CD4-positive, alpha-beta T cell treated with Interleukin-21 for 1 hour (primary cell): ENCODE measurements around the gene NBDY.
"Not testable (repeated sequence)": the region's sequence is repeated elsewhere in the genome, so short reads cannot be mapped to it uniquely, and the experiment has no call there.

Source experiments
- DNase-seq: peaks from one replicate; pipeline ENCODE4 v3.0.0-alpha.2; 2020

The NBDY gene

DNA sequence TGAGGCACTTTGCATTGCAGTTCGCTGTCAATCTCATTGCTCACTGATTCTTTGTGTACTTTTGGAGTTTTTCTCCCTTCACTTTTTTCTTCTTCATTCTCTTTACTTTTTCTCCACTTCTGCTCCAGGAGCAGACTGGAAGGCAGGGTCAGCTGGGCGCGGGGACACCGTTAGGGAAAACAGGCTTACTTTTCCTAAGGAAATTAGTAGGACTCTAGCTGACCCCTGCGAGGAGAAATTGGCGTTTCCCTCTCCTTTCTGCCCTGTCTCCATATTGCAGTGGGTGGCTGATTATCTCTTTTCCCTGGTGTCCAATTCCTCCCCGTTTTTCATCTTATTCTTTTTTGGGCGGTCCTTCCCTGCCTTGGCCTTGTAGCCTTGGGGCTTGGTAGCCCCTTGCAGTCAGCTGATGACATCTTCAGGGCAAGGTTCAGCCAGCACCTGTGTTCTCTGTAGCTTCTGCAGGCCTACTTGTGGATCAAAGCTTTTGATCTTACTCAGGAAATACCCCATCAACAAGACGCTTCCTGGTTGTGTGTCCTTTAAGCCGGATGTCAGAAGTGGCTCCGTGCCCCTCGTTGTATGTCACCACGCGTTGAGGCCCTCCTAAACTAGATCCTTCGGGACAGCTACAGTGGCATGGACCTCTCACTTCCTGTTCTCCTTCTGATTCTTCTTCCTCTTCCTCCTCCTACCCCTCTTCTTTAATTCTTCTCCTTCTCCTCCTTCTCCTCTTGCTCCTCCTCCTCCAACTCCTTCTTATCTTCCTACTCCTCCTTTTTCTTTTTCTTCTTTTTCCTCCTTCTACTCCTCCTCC, 36.1 kb downstream of the NBDY start:
- peak; percentile 45 for DNase-seq

DNA sequence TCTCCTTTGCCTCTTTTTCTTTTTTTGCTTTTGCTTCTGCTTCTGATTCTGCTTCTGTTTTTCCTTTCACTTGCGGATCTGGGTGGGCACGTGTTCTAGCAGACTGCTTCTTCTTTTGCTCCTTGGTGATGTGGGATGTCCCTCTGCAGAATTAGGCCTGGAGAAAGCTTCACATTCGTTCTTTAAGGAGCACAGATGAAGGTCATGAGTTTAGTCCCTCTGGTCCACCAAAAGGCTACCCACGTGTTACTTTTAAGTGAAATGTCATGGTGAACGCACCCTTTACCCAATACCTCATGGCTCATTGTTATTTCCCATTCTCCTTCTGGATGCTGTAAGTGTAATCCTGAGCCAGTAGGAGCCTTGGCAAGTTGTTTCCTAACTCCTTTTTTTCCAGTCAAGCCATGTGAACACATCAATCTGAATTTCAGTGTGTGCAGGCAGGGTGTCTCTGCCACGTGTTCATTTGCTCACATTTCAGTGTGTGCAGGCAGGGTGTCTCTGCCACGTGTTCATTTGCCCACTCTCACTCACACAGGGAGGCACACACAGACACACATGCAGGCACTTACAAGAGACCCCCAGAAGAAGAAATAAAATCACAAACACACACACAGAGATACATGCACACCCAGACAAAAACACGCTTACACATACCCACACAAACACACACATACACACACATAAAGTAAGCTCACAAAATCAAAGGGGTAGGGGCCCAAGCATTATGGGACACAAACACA, 36.9 kb downstream of the NBDY start:
- DNase-seq: no peak

DNA sequence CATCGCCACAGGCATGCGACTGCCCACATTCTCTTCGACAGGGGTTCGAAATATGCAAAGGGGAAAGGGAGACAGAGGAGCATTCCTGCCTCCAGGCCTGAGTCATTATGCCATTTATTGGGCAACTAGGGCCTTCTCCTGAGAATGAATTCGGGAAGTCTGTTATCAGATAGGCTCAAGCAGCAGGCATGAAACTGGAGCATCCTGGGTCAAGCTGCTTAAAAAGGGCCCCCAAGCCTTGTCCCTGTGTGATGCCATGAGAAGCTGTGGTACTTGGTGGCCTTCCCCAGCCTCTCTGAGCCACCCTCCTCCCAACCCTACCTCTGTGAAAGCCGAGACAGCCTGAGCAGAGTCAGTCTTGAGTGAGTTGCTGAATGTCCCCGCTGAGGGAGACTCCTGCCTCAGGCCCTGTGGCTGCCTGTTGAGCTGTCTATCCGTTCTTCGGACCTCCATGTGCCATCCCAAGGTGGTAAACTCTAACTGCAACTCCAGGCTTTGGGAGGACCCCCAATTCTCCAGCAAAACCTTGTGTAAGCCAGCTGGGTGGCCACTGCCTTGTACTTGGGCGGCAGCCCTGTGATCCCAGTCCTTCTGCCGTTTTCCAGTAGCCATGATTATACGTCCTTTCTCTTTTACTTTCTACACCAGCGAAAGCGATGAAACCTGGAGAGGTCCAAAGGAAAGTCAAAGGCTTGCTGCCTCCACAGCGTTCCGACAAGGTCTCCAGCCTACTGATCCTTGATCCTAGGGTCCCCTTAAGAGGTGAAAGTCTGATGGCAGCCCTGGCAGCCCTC, 37.7 kb downstream of the NBDY start:
- DNase-seq: no peak

DNA sequence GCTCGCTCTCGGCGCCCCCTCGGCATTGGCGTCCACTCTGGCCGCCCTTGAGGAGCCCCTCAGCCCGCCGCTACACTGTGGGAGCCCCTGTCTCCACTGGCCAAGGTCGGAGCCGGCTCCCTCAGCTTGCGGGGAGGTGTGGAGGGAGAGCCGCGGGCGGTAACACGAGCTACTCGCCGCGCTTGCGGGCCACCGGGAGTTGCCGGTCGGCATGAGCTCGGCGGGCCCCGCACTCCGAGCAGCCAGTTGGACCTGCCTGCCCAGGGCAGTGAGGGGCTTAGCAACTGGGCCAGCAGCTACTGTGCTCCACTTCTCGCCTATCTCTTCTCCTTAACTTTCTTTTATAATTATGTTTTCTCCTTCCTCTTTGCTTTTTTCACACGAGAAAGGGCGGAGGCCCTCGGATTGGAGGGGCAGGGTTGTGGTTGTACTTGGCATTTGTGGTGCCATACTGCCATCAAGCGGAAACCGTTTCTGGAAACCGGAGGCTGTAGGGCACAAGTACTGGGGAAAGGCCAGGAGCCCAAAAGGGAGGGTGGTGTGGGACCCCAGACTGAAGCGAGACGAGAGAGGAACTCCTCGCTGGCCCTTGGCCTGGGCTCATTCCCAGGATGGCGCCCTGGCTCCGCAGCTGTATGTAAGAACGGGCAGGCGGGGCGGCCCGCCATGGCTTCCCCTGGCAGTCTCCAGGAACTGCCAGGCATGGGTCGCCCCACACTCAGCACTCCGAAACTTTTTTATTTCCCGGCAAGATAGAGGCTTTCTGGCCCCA, 38.5 kb downstream of the NBDY start:
- DNase-seq: not testable (repeated sequence)

DNA sequence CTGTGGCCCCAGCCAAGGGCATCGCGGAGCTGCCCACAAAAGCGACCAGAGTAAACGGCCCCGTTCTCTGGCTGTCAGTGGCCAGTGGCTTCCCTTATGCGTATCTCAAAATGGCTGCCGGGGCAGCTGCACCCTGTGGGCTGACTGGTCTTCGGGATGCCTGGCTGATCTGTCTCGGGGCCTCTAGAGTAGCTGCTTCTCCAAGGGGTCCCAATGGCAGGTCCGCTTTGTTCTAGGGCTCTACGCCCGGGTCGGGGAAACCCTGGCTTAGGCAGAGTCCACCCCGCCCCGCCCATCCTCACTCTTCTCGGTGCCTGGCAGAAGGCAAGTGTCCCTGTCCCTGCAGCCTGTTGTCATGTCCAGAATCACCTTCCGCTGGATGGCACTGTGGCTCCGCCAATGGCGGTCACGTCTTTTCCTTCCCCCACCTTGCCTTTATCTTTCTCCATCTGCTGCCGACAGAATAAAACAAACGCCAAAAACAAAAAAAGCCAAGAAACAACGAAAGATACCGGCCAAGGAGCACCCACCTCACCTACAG, 39.1 kb downstream of the NBDY start:
- DNase-seq: not testable (repeated sequence)

DNA sequence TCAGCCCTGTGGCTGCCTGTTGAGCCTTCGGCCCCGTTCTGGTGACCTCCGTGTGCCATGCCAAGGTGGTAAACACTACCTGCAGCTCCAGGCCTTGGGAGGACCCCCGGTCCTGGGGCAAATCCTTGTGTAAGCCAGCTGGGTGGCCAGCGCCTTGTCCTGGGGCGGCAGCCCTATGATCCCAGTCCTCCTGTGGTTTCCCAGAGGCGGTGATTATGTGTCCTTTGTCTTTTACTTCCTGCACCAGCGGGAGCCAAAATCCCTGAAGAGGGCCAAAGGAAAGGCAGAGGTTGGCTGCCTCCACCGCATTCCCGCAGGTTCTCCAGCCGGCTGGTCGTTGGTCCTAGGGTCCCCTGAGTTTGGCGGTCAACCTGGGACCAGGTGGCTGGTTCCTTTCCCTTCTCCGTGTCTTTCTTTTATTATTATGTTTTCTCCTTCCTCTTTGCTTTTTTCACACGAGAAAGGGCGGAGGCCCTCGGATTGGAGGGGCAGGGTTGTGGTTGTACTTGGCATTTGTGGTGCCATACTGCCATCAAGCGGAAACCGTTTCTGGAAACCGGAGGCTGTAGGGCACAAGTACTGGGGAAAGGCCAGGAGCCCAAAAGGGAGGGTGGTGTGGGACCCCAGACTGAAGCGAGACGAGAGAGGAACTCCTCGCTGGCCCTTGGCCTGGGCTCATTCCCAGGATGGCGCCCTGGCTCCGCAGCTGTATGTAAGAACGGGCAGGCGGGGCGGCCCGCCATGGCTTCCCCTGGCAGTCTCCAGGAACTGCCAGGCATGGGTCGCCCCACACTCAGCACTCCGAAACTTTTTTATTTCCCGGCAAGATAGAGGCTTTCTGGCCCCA, 43.9 kb downstream of the NBDY start:
- DNase-seq: not testable (repeated sequence)

DNA sequence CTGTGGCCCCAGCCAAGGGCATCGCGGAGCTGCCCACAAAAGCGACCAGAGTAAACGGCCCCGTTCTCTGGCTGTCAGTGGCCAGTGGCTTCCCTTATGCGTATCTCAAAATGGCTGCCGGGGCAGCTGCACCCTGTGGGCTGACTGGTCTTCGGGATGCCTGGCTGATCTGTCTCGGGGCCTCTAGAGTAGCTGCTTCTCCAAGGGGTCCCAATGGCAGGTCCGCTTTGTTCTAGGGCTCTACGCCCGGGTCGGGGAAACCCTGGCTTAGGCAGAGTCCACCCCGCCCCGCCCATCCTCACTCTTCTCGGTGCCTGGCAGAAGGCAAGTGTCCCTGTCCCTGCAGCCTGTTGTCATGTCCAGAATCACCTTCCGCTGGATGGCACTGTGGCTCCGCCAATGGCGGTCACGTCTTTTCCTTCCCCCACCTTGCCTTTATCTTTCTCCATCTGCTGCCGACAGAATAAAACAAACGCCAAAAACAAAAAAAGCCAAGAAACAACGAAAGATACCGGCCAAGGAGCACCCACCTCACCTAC, 44.5 kb downstream of the NBDY start:
- DNase-seq: not testable (repeated sequence)

DNA sequence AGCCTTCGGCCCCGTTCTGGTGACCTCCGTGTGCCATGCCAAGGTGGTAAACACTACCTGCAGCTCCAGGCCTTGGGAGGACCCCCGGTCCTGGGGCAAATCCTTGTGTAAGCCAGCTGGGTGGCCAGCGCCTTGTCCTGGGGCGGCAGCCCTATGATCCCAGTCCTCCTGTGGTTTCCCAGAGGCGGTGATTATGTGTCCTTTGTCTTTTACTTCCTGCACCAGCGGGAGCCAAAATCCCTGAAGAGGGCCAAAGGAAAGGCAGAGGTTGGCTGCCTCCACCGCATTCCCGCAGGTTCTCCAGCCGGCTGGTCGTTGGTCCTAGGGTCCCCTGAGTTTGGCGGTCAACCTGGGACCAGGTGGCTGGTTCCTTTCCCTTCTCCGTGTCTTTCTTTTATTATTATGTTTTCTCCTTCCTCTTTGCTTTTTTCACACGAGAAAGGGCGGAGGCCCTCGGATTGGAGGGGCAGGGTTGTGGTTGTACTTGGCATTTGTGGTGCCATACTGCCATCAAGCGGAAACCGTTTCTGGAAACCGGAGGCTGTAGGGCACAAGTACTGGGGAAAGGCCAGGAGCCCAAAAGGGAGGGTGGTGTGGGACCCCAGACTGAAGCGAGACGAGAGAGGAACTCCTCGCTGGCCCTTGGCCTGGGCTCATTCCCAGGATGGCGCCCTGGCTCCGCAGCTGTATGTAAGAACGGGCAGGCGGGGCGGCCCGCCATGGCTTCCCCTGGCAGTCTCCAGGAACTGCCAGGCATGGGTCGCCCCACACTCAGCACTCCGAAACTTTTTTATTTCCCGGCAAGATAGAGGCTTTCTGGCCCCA, 49.3 kb downstream of the NBDY start:
- not testable (repeated sequence) for DNase-seq

DNA sequence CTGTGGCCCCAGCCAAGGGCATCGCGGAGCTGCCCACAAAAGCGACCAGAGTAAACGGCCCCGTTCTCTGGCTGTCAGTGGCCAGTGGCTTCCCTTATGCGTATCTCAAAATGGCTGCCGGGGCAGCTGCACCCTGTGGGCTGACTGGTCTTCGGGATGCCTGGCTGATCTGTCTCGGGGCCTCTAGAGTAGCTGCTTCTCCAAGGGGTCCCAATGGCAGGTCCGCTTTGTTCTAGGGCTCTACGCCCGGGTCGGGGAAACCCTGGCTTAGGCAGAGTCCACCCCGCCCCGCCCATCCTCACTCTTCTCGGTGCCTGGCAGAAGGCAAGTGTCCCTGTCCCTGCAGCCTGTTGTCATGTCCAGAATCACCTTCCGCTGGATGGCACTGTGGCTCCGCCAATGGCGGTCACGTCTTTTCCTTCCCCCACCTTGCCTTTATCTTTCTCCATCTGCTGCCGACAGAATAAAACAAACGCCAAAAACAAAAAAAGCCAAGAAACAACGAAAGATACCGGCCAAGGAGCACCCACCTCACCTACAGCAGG, 50.0 kb downstream of the NBDY start:
- not testable (repeated sequence) for DNase-seq

DNA sequence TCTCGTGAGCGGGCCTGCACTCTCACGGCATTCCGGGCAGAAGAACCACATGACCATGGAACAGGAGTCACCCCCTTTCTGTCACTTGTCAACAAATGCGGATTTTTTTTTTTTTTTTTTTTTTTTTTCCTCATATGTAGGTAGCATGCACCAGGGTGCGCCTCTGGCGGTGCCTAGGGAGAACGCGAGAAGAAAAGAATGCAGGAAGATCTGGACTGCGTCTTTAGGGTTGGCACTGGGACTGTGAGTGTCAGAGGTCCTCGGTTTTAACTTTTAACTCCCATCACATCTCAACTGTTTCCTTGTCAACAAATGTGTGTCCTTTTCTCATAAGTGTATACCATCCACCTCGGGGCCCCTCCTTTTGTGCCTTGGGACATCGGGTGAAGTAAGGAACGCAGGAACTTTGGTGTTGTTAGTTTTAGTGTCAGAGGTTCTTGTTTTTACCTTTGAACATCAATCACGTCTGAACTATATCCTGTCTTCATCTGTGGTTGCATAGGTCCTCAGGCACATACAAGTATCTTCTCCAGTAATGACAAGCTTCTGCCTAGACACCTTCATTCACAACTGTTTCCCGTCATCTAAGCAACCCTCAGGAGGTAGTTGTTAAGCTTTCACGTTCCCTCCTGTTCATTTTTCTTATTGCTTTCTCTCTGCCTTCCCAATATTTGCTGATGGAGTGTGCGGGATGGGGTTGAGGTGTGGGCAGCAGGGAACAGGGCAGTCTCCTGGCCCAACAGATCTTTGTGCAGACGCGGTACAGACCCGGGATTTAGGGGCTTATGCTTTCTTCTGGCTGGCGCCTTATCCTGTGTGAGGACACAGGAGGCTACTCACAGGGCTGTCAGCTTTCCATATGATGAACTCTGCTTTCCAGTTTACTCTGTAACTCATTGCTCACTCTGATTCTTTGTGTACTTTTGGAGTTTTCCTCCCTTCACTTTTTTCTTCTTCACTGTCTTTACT, 51.9 kb downstream of the NBDY start:
- DNase-seq: not testable (repeated sequence)

DNA sequence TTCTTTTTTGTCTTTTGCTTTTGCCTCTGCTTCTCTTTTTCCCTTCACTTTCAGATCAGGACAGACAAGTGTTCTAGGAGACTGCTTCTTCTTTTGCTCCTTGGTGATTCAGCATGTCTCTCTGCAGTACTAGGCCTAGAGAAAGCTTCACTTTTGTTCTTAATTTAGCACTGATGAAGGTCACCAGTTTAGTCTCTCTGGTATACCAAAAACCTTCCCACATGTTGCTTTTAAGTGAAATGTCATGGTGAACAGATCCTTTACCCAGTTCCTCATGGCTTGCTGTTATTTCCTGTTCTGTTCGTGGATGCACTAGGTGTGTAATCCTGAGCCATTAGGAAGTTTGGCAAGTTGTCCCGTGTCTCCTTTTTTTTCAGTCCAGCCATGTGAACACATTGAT, 53.3 kb downstream of the NBDY start:
- no peak for DNase-seq

DNA sequence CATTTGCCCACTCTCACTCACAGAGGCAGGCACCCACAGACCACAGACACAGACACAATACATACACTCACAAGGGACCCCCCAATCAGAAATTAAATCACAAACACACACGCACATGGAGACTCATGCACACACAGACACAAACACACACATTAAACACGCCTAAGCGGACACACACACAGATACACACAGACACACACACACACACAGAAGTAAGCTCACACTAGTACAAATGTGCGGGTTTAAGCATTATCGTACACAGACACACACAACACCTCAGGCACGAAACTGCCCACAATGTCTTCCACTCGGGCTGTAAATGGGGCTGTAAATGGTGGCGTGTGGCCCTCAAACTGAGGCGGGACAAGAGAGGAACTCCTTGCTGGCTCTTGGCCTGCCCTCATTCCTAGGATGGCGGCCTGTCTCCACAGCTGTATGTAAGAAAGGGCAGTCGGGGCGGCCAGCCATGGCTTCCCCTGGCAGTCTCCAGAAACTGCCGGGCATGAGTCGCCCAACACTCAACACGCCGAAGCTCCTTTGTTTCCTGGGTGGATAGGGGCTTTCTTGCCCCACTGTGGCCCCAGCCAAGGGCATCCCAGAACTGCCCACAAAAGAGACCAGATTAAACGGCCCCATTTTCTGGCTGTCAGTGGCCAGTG, 53.9 kb downstream of the NBDY start:
- DNase-seq: no peak

DNA sequence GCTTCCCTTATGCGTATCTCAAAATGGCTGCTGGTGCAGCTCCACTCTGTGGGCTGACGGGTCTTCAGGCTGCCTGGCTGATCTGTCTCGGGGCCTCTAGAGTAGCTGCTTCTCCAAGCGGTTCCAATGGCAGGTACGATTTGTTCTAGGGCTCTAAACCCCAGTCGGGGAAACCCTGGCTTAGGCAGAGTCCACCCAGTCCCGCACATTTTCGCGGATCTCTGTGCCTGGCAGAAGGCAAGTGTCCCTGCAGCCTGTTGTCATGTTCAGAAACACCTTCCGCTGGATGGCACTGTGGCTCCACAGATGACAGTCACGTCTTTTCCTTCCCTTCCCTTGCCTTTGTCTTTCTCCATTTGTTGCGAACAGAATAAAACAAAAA, 54.4 kb downstream of the NBDY start:
- no peak for DNase-seq

DNA sequence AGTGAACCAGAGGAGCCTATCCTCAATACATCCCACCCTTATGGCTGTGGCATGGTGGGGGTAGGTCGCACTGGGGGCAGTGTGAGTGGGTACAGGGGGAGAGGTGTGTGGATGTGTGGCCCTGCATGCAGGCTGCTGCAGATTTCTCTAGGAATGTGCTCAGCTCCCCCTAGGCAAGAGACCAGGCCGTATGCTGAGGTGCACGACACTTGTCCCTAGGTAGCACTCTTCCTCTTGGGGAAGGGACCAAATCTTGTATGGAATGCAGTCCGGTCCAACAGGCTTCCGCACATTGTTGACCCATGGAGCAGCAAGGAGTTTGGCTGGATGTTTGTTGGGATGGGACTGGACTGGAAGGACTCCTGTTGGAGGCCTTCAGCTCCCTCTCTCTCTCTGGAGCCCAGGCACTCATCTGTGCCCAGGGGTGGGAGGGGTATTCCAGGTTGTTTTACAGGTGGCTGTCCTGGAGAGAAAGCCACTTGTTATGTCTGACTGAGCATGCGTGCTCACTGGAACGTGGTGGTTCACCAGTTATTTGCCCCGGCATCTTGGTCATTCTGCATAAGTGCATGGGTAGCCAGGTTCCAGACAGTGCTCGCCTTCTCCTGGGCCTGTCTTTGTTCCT, 55.1 kb downstream of the NBDY start:
- DNase-seq: no peak

DNA sequence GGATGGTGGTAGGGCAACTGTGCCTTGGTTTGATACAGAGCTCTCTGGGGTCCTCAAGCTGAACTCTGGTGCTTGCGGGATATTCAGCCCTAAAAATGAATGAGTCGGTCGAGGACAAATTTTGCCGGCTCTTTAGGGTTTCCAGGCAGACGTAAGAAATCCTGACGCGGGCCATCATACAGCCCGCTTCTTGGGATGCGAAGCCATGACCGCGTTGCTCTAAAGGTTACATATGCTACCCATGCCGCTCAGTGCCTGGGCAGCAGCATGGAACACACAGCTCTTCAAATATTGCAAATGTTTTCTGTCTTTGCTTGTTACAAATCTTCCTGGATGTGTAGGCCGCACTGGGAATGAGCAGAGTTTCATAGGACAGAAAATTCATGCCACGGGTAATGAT, 55.6 kb downstream of the NBDY start:
- no peak for DNase-seq

DNA sequence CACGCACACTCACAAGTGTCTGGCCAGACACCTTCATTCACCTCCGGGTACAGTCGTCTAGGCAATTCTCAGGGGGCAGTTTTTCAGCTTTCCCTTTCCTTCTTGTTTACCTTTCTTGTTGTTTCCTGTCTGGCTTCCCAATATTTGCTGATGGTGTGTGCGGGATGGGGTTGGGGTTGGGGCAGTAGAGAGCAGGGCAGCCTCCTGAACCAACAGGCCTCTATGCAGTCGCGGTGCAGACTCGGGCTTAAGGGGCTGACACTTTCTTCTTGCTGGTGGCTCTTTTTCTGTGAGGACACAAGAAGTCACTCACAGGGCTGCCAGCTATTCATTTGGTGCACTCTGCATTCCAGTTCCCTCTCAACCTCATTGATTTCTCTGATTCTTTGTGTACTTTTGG, 56.4 kb downstream of the NBDY start:
- no peak for DNase-seq

DNA sequence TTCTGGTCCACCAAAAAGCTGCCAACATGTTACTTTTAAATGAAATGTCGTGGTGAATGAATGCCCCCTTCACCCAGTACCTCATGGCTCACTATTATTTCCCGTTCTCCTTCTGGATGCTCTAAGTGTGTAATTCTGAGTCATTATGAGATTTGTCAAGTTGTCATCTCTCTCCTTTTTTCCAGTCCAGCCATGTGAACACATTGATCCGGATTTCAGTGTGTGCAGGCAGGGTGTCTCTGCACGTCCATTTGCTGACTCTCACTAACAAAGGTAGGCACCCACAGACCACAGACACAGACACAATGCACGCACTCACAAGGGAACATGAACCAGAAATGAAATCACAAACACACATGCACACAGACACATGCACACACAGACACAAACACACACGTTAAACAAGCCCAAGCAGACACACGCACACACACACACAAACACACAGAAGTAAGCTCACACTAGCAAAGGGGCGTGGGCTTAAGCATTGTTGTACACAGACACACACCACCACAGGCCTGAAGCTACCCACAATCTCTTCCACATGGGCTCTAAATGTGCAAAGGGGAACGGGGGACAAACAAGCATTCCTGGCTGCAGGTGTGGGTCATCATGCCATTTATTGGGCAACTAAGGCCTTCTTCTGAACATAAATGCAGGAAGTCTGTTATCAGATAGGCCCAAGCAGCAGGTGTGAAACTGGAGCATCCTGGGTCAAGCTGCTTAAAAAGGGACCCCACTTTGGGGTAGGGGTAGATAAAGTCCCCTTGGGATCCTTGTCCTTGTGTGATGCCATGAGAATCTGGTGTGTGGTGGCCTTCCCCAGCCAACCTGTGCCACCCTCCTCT, 58.1 kb downstream of the NBDY start:
- no peak for DNase-seq
